NCI-H1105 (cell line): Measurements from ENCODE around the gene FAAP100.
"Not testable (repeated sequence)": the region's sequence is repeated elsewhere in the genome, so short reads cannot be mapped to it uniquely, and the experiment has no call there.

Source experiments
- DNase-seq: peaks from one replicate; lab custom pipeline; 2025; lab: John Stamatoyannopoulos, UW

The FAAP100 gene

GRCh38 chr17:81538651-81539570 lies 13.2 kb downstream of the FAAP100 start:
- DNase-seq: no peak

- peak; percentile 94 for DNase-seq
These were observed 14.1 kb downstream of the FAAP100 start for GRCh38 chr17:81537856-81538555.

GRCh38 chr17:81537343-81537855 lies 14.8 kb downstream of the FAAP100 start:
- DNase-seq: peak; percentile 83

- no peak for DNase-seq
These were observed 15.6 kb downstream of the FAAP100 start for GRCh38 chr17:81536299-81537290.

GRCh38 chr17:81535480-81536298 lies 16.5 kb downstream of the FAAP100 start:
- no peak for DNase-seq

GRCh38 chr17:81535007-81535328 lies 17.2 kb downstream of the FAAP100 start:
- DNase-seq: no peak

GRCh38 chr17:81534157-81535006 lies 17.8 kb downstream of the FAAP100 start:
- no peak for DNase-seq

GRCh38 chr17:81533339-81534141 lies 18.6 kb downstream of the FAAP100 start:
- DNase-seq: no peak

GRCh38 chr17:81532490-81533287 lies 19.5 kb downstream of the FAAP100 start:
- no peak for DNase-seq

- DNase-seq: not testable (repeated sequence)
These were observed 20.2 kb downstream of the FAAP100 start for GRCh38 chr17:81531998-81532404.

GRCh38 chr17:81531013-81531412 lies 21.1 kb downstream of the FAAP100 start:
- not testable (repeated sequence) for DNase-seq

- no peak for DNase-seq
These were observed 22.7 kb downstream of the FAAP100 start for GRCh38 chr17:81529437-81529803.

- DNase-seq: no peak
These were observed 23.3 kb downstream of the FAAP100 start for GRCh38 chr17:81528651-81529436.

GRCh38 chr17:81528384-81528650 lies 23.8 kb downstream of the FAAP100 start:
- DNase-seq: no peak

GRCh38 chr17:81527591-81528383 lies 24.4 kb downstream of the FAAP100 start, which contains the start of gene FSCN2:
FSCN2 (plus strand) TSS chr17:81528377; CDS start chr17:81528532, 155 bp downstream.
- DNase-seq: no peak

- DNase-seq: no peak
These were observed 25.2 kb downstream of the FAAP100 start for GRCh38 chr17:81526662-81527571.
